CD4-positive, alpha-beta T cell treated with Interleukin-4 for 1 hour (primary cell): ENCODE data around the gene IGSF9B.
"Not testable (repeated sequence)": the region's sequence is repeated elsewhere in the genome, so short reads cannot be mapped to it uniquely, and the experiment has no call there.

ENCODE experiments used
- DNase-seq, 2 donors: peaks; one replicate each; pipeline ENCODE4 v3.0.0-alpha.2; 2020 to 2022

IGSF9B gene, protein sequence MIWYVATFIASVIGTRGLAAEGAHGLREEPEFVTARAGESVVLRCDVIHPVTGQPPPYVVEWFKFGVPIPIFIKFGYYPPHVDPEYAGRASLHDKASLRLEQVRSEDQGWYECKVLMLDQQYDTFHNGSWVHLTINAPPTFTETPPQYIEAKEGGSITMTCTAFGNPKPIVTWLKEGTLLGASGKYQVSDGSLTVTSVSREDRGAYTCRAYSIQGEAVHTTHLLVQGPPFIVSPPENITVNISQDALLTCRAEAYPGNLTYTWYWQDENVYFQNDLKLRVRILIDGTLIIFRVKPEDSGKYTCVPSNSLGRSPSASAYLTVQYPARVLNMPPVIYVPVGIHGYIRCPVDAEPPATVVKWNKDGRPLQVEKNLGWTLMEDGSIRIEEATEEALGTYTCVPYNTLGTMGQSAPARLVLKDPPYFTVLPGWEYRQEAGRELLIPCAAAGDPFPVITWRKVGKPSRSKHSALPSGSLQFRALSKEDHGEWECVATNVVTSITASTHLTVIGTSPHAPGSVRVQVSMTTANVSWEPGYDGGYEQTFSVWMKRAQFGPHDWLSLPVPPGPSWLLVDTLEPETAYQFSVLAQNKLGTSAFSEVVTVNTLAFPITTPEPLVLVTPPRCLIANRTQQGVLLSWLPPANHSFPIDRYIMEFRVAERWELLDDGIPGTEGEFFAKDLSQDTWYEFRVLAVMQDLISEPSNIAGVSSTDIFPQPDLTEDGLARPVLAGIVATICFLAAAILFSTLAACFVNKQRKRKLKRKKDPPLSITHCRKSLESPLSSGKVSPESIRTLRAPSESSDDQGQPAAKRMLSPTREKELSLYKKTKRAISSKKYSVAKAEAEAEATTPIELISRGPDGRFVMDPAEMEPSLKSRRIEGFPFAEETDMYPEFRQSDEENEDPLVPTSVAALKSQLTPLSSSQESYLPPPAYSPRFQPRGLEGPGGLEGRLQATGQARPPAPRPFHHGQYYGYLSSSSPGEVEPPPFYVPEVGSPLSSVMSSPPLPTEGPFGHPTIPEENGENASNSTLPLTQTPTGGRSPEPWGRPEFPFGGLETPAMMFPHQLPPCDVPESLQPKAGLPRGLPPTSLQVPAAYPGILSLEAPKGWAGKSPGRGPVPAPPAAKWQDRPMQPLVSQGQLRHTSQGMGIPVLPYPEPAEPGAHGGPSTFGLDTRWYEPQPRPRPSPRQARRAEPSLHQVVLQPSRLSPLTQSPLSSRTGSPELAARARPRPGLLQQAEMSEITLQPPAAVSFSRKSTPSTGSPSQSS (N-terminal part only)

DNA sequence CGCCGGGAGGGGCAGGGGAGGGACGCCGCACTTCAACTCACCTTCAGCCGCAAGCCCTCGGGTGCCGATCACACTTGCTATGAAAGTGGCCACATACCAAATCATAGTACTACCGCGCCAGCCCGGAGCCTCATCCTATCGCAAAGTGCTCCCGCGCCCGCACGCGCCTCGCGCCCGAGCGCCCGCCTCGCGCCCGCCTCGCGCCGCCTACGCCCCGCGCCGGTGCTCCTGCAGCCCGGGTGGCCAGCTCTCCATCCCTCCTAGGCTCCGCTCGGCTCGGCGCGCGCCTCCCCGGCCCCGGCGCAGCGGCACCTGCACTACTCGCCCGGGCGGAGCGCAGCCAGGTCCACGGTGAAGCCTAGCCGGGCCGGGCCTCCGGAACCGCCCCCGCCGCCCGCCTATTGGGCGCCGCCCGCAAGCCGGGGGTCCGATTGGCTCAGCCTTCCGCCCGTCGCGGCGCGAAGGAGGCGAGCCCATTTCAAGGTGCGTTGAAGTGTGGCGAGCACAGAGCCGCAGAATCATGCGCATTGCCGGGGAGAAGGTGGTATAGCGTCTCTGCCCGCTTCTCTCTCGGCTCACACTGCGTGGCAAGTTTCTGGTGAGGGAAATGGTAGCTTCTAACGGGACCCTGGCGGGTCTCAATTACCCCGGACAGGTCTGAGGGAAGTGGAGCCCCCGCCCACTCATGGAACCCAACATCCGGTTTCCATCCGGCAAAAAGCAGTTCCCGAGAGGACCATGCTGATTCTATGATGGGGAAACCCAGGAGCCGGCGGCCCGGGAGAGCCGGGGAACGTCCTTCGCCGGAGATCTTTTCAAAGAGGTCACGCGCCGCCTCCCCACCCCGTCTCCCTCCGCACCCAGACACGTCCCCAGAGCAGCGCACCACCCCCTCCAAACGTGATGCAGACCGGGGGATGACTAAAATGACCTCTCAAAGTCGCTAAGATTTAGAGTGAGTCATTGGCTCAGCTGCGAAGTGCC is at the start of gene IGSF9B:
Gene IGSF9B, minus strand, starts transcription at position 319 of the 984 bp plus-strand sequence. Its CDS starts 214 bp downstream, at position 105.
- DNase-seq, result peak; percentile 89 to 93

- no peak for DNase-seq
Observed at GRCh38 chr11:134004496-134005172, 47.9 kb upstream of the IGSF9B start.

- no peak for DNase-seq
Observed at GRCh38 chr11:134003792-134004495, 47.2 kb upstream of the IGSF9B start.

- not testable (repeated sequence) for DNase-seq
Observed at GRCh38 chr11:134002819-134003218, 46.1 kb upstream of the IGSF9B start.

DNA sequence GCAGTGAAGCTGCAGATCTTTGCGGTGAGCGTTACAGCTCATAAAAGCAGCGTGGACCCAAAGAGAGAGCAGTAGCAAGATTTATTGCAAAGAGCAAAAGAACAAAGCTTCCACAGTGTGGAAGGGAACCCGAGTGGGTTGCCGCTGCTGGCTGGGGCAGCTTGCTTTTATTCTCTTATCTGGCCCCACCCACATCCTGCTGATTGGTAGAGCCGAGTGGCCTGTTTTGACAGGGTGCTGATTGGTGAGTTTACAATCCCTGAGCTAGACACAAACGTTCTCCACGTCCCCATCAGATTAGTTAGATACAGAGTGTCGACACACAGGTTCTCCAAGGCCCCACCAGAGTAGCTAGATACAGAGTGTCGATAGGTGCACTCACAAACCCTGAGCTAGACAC is 45.6 kb upstream of the IGSF9B start:
- not testable (repeated sequence) for DNase-seq

GRCh38 chr11:134001596-134001995 is 44.8 kb upstream of the IGSF9B start:
- DNase-seq, result no peak

DNA sequence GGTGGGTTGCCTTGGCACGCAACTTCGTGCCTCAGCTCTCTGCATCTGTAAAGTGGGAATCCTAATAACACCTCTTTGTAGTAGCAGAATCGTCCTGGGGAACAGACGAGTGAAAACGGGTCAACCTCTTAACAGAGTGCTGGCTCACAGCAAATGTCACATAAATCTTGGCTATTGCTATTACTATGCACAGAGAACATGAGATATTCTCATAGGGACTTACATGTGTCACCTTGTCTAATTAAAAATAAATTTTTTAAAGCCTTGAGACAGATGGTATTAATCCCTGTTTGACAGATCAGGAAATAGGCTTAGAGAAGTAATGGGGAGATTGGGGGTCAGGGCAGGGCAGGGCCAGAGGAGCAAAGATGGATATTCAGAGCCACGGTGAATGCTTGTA is 44.3 kb upstream of the IGSF9B start:
- no peak for DNase-seq

GRCh38 chr11:133999355-133999754 is 42.6 kb upstream of the IGSF9B start:
- DNase-seq, result no peak

GRCh38 chr11:133997554-133997953 is 40.8 kb upstream of the IGSF9B start:
- no peak for DNase-seq

DNA sequence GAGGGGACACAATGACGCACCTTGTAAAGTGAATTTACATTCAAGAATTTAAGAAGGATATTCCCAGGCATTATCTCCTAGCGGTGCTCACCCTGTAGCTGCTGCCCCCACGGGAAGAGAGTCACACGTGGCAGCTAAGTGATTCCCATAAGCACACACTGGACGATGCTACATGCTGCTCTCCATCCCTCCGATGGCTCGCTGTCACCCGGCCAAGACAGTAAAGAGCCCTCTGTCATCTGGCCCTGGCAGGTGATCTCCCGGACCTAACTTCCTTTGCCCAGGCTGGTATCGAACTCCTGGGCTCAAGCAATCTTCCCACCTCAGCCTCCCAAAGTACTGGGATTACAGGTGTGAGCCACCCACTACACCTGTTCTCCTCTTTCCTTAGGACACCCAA is 39.9 kb upstream of the IGSF9B start:
- no peak for DNase-seq

GRCh38 chr11:133995066-133995465 is 38.3 kb upstream of the IGSF9B start:
- peak in 1 of 2 donors; percentile 6 for DNase-seq

DNA sequence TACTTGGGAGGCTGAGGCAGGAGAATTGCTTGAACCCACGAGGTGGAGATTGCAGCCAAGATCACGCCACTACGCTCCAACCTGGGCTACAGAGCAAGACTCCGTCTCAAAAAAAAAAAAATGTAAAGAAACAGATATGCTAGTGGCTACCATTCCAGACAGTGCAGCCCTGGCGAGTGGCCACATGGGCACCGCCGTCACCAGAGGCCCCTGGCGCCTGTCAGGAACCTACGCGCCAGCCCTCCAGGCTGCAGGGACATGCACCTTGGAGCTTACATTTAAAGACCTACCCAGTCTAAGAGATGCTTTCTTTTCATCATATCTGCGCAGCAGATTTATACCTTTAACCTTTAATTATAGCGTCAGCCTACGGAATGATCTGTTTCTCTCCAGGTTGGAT is 37.2 kb upstream of the IGSF9B start:
- no peak for DNase-seq

DNA sequence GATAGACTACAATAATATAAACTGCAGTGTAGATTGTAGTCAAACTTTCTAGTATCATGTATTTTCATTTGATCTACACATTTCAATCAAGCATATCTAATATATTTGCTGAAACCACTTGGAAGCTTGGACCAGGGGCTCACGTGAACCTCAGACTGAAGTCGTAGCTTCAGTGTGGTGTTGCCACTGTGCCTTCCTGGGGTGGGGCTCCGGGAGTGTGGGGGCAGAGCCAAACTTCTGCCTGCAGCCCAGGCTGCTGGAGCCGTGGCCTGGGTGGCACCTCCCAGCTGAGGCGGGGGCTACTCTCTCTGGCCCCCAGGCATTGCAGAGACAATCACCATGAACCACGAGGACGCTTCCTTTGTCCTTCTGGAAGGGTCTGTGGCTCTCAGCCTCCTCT is 36.3 kb upstream of the IGSF9B start:
- DNase-seq, result no peak

DNA sequence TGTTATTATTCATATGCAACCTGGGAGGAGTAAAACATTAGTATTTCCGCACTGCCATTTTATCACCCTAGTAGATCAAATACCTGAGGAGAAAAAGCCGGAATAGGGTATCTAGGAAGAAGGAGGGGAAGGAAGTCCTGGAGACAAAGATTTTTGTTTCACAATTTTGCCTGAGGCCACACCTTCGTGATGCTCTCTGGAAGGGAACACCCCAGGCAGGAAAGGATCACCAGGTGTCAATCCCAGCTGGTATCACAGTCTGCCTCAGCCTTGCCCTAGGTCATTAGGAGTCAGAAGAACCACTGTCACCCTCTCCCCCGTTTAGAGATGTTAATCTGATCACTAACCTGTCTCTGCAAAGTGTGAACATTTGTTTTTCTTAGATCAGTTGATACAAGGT is 35.4 kb upstream of the IGSF9B start:
- DNase-seq, result no peak

DNA sequence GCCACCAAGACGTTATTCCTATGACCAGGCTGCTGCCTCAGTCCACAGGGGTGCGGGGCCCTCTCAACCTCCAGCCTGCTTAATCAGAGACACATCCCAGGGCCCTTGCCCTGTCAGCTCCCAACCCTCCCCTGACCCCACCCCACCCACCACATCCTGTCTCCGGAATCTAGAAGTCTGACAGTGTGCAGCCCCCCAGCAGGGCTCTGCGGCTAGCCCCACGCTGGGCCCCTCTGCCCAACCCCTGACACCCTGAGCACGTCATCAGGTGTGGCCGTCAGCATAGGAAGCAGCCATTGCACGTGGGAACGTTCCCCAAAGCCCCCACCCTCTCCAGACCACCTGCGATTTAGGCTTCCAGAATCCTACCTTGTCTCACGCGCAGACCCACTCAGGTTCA is 34.3 kb upstream of the IGSF9B start:
- DNase-seq, result no peak

DNA sequence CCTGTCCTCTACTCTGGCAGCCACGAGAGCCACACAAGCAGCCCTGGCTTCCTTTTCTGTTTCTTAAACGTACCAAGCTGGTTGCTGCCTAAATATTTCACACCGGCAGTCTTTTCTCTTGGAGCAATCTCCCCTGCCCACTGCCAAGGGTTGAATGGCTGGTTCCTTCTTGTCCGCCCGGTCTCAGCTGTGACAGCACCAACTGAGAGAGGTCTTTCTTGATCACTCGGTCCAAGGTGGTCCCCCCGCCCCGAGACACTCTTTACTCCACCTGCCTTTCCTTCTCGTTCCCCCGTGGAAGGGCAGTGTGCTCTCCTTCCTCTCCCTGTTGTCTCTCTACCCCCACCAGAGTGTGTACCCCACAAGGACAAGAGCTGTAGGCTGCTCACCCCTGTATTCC is 33.7 kb upstream of the IGSF9B start:
- no peak for DNase-seq

GRCh38 chr11:133988686-133989410 is 32.1 kb upstream of the IGSF9B start:
- no peak for DNase-seq

DNA sequence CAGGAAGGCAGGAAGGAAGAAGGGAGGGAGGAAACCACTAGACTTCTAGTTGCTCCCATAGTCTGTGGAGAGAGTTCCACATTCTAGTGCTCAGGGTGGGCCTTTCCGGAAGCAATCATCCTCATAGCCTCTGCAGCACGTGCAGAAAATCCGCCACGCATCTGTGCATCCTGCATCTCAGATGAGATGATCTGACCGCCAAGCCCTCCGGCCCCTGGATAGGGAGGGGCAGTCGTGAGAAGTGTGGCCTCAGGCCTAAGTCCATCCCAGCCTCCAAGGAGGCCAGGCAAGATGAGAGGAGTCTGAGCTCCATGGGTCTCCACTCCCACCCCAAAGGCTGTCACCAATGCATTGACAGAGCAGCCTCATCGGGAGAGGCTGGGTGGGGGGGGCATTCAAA is 30.4 kb upstream of the IGSF9B start:
- no peak for DNase-seq

DNA sequence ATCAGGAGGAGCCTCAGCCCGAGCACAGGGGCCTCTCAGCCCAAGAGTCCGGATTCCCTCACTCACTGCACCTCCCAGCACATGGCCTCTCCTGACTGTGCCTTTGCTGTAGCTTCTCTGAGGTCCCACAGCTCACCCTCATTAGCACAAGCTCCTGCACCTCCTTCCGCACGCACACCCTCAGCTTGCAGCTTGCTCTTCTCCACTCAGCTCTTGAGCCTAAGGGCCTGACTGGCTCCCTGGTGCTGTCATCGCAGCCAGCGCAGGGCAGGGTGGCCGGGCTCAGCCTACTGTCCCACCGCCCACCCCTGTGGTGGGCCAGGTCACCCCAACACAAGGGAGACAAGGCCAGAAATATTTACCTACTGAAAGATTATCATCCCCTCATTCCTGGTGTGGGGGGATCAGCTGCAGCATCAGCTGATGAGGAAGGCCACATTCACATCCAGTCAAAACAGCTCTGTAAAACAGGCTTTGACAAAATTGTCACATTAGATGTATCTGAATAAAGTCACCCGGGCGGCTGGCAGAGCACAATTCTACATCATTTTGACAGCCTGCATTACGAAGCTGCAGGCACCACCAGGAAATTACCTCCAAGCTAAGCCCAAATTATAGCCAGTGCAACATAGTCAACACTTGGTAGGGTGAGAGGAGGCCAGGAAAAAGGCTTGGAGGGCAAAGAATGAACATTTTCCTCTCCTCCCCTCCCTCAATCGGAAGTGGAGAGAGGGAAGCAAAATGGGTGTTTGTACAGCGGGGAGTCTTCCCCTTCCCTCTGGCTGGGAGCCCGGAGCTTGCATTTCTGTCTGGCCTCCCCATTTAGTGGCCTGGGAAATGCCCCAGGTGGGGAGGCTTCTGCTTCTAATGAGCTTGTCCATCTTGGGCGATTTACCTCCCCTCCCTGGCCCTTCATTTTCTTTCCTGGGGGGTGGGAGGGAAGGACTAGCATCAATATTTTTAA is 29.5 kb upstream of the IGSF9B start:
- DNase-seq, result no peak
